Eye (tissue), 1 donor: ENCODE results near the gene CUX1.
"Not testable (repeated sequence)": the region's sequence is repeated elsewhere in the genome, so short reads cannot be mapped to it uniquely, and the experiment has no call there.

Experiments
- DNase-seq: peaks from one replicate; pipeline ENCODE4 v3.0.0-alpha.2; 2015

The CUX1 gene

DNA sequence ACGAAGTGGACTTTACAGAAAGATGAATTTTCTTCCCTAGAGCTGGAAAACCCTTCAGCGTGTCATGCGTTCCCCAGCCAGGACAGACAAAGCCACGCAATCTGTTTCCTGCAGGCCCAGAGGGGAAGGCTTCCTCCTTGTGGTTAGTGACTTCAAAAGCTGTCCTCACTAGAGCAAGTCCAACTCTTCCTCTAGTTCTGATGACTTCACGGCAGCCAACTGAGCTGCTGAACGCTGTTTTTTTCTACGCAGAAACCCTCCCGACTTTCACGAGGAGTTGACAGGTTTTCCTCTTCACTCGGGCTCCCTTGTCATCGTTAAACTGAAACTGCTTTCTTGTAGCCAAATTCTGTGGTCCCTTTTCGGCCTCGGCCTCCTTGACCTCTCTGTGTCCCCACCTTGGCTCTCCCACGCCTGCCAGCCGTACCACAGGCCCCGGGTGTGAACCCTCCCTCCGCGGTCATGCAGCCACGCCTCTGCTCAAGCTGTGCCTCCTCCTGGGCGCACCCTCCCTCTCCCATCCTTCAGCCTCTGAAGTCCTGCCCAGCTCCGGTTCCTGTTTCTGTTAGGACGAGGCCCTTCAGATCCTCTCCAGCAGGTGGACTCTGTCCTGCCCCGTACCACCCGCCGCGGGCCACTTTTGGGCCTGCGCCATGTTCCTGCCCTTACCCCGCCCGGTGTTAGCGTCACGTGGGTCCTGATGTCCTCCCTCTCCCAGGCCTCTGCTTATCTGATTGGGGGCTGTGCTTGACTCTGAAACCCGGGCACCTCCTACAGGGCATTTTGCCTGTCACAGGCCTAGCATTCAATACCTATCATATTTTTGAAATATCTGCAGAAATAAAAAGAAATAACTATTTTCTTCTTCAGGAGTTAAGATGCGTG, 39.3 kb downstream of the CUX1 start:
- DNase-seq = peak; percentile 35

DNA sequence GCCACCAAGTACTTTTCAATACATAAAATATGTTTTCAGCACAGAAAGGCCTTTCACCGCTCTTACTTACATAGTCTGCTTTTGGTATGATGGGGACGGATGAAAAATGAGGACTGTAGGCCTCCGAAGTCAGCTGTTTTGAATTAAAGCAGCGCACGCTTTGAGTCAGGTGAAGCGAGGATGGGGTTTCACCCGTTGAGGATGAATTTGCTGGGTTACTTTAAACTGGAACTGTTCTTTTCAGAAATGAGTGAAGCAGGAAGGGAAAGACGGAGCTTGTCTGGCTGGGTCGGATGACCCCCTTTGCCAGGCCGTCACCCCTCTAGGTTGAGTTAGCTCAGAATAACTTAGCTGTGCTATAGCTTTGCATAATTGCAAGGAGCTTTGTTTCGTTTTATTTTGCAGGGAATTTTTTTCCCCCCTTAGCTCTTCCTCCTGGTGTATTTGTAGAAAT, 40.0 kb downstream of the CUX1 start:
- DNase-seq = peak; percentile 30

DNA sequence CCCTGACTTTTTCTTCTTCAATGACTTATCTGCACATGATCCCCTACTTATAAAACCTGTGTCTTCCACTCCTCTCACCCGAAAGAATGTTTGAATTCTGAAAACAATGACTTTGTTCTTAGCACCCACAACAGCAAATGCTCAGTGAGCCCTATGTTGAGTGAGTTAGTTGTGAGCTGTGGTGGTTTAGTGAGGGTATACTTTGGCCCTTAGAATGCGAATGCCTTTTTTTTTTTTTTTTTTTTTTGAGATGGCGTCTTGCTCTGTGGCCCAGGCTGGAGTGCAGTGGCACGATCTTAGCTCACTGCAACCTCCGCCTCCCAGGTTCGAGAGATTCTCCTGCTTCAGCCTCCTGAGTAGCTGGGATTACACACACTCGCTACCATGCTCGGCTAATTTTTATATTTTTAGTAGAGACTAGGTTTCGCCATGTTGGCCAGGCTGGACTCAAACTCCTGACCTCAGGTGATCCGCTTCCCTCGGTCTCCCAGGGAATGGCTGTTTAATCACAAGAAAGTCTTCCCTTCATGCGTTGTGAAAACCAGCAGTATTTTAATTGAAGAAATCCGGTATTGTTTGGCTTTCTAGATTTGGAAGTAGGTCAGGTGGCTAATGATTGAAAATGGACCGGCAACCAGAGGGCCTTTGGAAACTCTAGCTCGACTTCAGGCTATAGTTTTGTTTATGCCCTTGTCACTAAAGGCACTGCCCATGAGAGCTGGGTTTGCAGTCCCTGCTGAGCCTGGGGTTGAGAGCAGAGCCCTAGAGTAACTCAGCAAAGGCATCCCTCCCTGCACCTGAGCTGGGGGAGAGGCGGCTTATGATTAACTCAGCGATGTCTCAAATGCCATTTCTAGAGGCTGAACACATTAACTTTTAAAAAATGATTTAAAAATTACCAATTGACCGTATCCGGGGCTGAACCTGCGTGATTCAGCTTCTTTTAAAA, 41.3 kb downstream of the CUX1 start:
- DNase-seq = peak; percentile 33

DNA sequence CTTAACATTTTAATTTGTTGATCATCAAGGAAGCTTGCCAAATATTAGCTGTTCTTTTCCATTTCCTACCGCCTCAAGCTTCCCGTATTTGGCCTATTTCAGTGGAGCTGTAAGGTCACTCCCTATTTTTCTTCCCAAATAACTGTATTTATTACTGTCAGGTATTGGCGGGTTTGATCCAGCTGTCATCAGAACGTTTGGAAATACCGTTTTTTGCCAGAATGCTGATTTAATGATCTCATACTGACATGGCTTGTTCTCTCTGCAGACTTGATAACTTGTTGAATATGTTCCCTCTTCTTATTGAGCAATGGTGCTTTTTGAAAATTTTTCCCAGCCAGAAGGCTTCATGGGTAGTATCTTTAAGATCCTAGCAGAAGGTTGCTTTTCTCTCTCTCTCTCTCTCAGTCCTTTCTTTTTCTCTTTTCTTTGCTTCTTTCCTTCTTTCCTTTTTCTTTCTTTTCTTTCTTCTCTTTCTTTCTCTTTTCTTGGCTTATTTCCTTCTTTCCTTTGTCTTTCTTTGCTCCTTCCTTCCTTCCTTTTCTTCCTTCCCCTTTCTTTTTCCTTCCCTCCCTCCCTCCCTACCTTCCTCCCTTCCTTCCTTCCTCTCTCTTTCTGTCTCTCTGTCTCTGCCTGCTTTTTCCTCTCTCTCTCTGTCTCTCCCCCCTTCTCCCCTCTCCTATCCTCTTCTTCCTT, 42.1 kb downstream of the CUX1 start:
- DNase-seq = no peak

DNA sequence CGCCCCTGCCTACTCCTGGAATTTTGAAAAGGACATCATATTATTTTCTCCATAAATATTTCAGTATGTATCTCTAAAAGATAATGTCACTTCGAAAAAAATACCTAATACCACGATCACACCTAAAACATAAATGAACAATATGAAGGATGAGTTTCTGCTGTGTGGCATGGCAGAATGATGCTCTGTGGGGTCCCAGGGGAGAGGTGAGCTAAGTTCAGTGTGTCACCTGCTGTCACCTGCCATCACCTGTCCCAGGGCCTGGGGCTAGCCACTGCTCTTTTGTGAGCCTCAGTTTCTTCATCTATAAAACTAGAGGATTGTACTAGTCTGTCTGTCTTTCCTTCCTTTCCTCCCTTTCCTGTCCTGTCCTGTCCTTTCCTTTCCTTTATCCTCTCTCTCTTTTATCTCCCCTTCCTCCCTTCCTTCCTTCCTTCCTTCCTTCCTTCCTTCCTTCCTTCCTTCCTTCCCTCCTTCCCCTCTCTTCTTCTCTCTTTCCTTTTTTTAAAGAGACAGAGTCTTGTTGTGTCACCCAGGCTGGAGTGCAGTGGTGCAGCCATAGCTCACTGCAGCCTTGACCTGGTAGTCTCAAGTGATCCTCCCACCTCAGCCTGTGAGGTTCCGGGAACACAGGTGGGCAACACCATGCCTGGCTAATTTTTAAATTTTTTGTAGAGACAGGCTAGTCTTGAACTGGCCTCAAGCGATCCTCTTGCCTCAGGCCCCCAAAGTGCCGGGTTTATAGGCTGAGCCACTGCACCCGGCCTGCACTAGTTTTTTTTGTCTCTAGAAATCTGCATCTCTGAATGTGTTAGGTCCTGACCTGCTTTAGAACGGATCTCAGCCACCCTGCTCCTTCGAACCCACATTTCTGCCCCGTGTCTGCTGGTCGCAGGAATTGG, 43.1 kb downstream of the CUX1 start:
- DNase-seq = no peak

DNA sequence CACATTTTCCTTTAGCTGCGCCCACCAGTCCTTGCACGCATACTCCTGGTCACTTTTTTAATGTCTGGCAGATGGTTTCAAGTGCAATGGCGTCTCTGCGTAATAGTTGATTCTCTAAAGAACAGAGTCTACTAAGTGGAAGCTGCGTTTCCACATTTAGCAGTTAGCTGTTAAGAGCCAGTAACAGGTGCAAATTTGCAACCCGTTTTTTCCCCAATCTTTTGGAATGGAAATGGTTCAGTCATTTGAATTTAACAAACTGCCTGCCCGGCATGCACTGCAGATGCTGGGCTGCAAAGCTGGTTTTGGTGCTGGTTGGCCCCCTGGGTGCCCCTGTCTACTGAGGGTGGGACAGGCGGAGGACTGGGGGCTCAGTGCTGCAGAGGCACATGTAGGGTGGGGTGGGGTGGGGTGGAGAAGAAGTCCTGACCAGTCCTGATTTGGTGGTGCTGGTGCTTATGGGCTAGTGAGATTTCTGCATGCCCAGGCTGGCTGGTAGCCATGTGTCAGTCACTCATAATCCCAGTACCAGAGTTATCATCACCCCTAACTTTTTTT, 43.9 kb downstream of the CUX1 start:
- no peak for DNase-seq

DNA sequence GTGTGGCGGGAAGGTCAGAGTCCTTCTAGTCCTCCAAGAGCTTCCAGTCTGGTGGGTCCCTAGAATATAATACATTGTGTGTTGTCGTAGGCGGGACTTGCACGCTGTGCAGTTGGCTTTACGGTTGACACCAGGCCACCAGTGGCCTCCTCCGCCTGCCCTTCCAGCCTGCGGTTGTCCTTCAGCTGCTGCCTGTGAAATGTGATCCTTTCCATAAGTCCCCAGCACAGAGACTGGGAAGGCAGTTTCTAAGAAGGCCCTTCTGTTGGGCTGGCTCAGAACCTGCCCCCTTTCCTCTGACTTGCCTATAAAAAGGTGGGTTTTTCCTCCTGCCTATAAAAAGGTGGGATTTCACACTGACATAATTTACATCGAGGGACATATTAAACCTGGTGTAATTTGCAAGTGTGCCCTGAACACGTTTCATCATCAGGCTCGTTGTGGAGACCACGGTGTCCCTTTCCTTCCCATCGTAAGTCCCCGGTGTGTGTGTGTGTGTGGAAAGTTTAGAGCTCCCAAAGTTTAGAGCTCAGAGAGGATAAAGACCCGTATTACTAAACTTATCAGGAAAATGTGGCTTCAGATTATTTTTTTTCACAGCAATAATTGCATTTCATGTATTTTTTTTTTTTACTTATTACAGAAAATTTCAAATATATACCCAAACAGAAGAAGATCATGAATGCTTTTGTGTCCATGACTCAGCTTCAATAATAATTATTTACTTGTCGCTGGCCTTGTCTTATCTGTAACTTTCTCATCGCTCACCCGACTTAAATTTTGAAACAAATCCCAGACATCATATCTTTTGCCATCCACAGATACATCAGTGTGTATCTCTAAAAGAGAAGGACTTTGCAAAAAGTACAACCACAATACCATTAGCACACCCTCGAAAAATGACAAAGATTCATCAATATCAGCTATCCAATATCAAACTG, 45.1 kb downstream of the CUX1 start:
- no peak for DNase-seq

DNA sequence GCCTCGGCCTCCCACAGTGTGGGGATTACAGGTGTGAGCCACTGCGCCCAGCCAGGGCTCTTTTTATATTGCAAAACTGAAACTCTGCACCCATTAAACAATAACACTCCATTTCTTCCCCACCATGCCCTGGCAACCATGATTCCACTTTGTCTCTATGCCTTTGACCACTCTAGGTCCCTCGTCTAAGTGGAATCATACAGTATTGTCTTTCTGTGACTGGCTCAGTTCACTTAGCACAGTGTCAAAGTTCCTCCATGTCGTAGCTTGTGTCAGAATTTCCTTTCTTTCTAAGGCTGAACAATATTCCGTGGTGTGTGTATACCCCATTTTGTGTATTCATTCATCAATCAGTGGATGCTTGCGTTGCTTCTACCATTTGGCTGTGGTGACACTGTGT, 46.2 kb downstream of the CUX1 start:
- no peak for DNase-seq

DNA sequence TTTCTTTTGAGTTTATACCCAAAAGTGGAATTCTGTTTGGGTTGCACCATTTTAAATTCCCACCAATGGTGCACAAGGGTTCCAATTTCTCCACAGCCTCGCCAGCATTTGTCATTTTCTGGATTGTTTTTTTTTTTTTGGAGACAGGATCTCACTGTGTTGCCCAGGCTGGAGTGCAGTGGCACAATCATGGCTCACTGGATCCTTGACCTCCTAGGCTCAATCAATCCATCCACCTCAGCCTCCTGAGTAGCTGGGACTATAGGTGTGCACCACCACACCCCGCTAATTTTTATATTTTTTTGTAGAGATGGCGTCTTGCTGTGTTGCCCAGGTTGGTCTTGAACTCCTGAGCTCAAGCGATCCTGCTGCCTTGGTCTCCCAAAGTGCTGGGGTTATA, 46.6 kb downstream of the CUX1 start:
- no peak for DNase-seq

DNA sequence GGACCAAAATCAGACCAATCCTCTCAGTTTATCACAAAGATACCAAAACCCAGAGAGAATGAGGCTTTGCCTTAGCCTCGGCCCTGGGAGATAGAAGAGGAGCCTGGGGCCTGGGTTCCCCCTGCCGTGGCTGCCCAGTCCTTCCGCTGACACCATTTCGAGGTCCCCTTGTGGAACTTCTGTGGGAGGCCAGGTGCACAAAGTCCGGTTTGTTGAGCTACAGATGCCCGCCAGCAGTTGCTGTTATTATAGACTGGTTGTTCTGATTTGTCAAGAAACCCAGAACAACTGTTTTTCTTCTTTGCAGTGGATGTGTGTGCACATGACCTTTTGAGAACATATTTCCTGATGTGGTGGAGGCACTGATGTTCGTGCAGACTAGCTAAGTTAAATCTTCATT, 47.6 kb downstream of the CUX1 start:
- no peak for DNase-seq

DNA sequence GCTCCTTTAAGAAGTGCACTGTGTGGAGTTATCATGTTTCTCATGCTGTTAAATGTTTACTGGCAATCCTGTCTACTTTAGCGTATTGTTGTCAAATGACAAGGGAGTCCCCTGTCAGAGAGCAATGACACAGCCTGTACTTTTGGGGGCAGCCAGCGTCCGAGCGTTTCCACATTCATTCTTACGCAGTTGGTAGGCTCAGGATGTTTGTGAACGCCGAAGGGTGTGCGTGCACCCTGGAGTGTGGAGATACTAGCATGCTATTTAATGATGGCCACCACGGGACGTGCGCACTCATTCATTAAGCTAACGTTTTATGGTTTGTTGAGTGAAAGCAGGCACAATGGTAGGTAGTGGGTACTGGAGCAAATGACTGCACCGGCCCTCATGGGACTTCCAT, 48.0 kb downstream of the CUX1 start:
- no peak for DNase-seq

DNA sequence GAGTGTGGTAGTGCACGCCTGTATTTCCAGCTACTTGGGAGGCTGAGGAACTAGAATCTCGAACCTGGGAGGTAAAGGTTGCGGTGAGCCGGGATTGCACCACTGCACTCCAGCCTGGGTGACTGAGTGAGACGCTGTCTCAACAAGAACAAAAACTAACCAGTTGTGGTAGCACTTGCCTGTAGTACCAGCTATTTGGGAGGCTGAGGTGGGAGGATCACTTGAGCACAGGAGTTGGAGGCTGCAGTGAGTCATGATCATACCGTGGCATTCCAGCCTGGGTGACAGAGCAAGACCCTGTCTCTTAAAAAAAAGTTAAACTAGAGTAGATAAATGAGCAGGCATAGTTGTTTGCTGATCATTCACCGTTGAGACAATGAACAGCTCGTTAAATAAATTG, 48.9 kb downstream of the CUX1 start:
- DNase-seq = no peak

DNA sequence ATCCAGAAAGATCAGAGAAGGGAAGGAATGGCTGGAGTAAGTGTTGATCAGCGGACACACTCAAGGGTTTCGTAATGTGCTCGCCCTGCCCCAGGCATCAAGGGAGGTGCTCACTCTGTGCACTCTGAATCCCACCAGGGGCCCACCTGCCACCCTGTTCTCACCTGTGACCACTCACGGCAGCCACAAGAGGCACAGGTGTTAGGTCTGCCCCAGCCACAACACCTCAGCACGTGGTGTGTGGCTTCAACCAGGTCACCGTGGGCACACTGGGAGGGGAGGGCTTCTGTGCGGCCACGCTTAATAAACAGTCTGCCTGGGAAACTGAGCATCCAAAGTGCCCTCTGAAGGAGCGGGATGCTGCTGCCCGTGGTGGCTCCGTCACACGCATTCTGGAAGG, 49.8 kb downstream of the CUX1 start:
- DNase-seq = no peak

DNA sequence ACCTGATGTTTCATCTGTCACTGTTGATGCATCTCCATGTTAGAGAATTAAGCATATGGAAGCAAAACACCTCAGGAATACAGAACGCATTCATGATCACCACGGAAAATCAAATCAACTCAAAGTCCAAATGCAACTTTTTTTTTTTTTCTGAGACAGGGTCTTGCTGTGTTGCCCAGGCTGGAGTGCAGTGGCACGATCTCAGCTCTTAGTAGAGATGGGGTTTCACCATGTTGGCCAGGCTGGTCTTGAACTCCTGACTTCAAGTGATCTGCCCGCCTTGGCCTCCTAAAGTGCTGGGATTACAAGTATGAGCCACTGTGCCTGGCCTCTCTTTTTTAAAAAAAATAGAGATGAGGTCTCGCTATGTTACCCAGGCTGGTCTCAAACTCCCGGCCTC, 50.3 kb downstream of the CUX1 start:
- not testable (repeated sequence) for DNase-seq

DNA sequence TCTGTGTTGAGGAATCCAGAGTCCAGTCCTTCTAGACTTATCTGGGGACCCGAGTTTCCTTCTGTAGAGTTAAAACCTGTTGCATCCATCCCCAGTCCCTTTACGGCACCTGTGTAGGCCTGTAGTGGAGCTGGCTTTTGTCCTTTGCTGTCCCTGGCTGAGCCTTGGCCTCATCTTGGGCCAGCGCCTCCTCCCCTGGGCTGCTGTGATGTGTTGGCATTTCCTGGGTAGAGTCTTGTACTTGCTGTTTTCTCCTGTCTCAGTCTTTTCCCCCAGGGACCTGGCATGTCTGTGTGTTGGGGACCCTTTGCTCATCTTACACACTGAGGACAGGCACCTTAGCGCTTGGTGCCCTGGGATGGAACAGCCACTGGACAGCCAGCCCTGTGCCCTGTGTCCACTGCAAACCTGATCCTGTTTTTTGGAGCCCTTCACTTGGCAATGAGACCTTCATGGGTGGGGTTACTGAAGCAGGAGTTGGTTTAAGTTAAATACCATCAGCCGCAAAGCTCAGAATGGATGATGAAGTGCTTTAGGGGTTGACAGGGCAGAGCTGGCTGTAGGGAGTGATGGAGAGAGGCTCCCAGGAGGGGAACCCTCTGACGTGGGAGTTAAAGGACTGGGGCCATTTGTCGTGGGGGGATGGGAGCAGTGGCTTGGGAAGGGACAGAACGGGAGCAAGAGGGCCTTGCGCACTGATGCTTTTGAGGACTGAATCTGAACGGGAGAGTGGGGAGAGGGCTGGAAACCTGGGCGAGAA, 50.9 kb downstream of the CUX1 start:
- DNase-seq = no peak

DNA sequence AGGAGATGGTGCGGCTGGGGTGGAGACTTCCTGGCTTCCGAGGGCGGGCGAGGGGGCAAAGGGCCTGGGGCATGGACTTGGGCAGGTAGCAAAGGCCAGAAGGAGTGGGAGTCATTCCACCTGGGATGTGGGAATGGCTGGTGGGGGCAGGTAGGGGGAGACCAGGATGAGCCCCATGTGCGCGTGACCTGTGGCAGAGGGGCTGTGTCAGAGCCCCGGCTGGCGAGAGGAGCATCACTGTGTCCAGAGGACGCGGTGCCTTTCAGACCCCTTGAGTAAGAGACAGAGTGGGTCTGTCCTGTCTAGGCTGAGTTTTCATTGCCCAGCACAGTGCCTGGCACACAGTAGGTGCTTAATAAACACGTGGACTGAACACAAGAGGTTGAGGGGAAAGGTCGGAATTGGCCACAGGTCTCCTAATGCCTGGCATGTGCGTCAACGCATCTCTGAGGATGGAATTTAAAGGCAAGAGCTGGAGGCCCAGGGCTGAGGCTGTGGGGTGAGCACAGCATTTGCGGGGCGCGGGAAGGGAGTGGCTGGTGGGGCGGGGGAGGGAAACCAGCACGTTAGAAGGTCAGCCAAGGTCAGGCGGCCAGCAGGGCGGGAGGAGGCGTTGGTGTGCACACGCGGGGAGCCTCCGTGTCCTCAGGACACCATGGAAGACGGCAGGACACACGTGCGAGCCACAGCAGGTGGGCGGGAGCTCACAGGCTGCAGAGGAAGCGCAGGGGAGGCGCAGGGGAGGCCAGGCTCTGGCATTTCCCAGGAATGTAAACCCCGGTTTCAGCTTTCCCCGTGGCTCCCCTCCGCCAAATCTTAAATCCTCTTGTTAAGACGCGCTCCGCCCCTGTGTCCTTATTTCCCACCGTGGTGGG, 51.8 kb downstream of the CUX1 start:
- peak; percentile 53 for DNase-seq

DNA sequence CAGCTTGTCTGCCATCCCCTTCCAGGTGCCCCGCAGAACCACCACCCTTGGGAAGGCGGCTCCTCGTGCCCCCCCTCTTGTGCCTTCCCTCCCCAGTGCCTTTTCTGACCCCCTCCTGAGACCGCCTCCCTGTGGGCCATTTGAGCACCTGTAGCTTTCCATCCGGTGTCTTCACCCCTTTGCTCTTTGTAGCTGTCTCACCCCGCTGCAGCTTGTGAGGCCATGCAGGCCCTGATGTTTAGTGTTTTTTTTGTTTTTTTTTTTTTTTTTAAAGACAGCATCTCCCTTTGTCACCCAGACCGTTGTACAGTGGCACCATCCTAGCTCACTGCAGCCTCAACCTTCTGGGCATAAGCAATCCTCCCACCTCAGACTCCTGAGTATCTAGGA, 52.5 kb downstream of the CUX1 start:
- DNase-seq = no peak

DNA sequence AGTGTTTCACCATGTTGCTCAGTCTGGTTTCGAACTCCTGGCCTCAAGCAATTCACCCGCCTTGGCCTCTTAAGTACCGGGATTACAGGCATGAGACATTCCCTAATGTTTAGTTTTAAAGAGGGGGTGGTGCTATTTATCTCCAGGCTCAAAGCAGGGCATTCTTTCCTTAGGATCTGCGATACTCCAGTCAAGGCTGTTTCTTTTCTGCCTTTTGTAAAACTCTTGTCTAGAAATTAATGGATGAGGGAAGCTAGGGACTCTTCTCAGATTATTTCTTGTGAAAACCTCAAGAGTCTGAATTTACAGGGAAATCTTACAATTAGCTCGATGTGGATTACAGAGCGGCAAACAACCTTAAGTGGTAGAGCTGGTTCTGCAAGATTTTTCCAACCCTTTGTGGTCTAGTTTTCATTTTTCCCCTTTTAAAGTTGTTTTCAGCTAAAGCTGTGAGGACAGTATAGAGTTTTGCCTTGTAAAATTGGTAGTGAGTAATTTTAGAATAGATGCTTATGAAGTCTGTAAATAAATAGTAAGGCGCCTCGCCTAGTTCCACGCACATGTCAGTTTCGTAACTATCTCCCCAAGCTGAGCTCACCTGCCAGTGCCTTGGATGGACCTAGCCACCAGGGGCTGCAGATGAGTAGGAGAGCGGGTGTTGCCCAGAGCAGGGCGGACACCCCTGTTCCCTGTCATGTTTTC, 53.1 kb downstream of the CUX1 start:
- peak; percentile 44 for DNase-seq
